Caco-2 (cell line): Measurements from ENCODE around the gene KAT7. TPM values are rescaled to one million over a fixed set of nuclear protein-coding genes. Genes with fewer than 3 reads are reported as not detected.

Experiments used
- BruUV-seq: library from RNA; stranded (reverse); fragments of 400-500 nt; replicated peaks from 2 replicates; lab custom pipeline; 2021; lab: Mats Ljungman, UMichigan
- CTCF ChIA-PET: fragments of 300-600 bp; sonication (Branson Sonifier 250); formaldehyde crosslinking; loops from one replicate; lab custom pipeline; 2022; ENCODE audit warnings: antibody characterized with exemption; lab: Charles Lee
- POLR2A ChIA-PET: fragments of 300-600 bp; sonication (Branson Sonifier 250); formaldehyde crosslinking; loops from one replicate; lab custom pipeline; 2022; ENCODE audit warnings: antibody characterized with exemption; lab: Charles Lee
- DNase-seq, 2 experiments: peaks; one replicate each; pipeline versions ENCODE4 v3.0.0 to v3.0.0-alpha.2; 2020 to 2022
- H3K27me3 ChIP-seq: replicated peaks from 2 replicates; pipeline ENCODE4 v1.6.0; 2011; ENCODE audit warnings: low read length; ENCODE audit not compliant: control insufficient read depth, insufficient read depth
- H3K36me3 ChIP-seq: 2 replicates; pipeline ENCODE4 v1.5.1; 2011; ENCODE audit warnings: low read length; ENCODE audit not compliant: control insufficient read depth, insufficient read depth
- H3K4me1 ChIP-seq: fragments of 250-450 bp; sonication (Bioruptor Pico); 2 replicates; pipeline ENCODE4 v1.5.1; 2020; ENCODE audit warnings: mild to moderate bottlenecking
- H3K4me3 ChIP-seq: 2 replicates; pipeline ENCODE4 v1.5.1; 2011; ENCODE audit warnings: low read depth, mild to moderate bottlenecking, control low read depth, low read length
- H3K9me3 ChIP-seq: fragments of 250-450 bp; sonication (Bioruptor Pico); 2 replicates; pipeline ENCODE4 v1.5.1; 2020; ENCODE audit warnings: mild to moderate bottlenecking, moderate library complexity
- H3K27ac Mint-ChIP-seq: one replicate; pipeline ENCODE4 v1.8.0; 2022; ENCODE audit warnings: mixed read lengths; ENCODE audit not compliant: unreplicated experiment
- H3K27me3 Mint-ChIP-seq: one replicate; pipeline ENCODE4 v1.8.0; 2022; ENCODE audit warnings: mixed read lengths; ENCODE audit not compliant: insufficient read depth, unreplicated experiment
- H3K36me3 Mint-ChIP-seq: one replicate; pipeline ENCODE4 v1.8.0; 2022; ENCODE audit warnings: mild to moderate bottlenecking, mixed read lengths; ENCODE audit not compliant: insufficient read depth, unreplicated experiment
- H3K4me1 Mint-ChIP-seq: one replicate; pipeline ENCODE4 v1.8.0; 2022; ENCODE audit warnings: low read depth, mixed read lengths; ENCODE audit not compliant: unreplicated experiment
- H3K4me3 Mint-ChIP-seq: one replicate; pipeline ENCODE4 v1.8.0; 2022; ENCODE audit warnings: mild to moderate bottlenecking, moderate library complexity, mixed read lengths; ENCODE audit not compliant: unreplicated experiment
- H3K9me3 Mint-ChIP-seq: one replicate; pipeline ENCODE4 v1.8.0; 2022; ENCODE audit warnings: mixed read lengths; ENCODE audit not compliant: unreplicated experiment
- CTCF ChIP-seq, 2 experiments: fragments of 200-600 bp in 1 of 2; IDR thresholded peaks; 1 replicate in 1 of 2; 2 replicates in 1 of 2; pipeline versions ENCODE4 v1.5.1 to v1.8.0; 2011 to 2022; ENCODE audit warnings: antibody characterized with exemption in 1 of 2, control low read depth in 1 of 2, inconsistent platforms in 1 of 2, low read depth in 1 of 2, low read length in 1 of 2, mild to moderate bottlenecking in 1 of 2, moderate library complexity in 1 of 2; ENCODE audit not compliant: insufficient read depth in 1 of 2, severe bottlenecking in 1 of 2, unreplicated experiment in 1 of 2
- intact Hi-C: fragments of 100-400 bp; cut with micrococcal nuclease; formaldehyde crosslinking; loops from one replicate; pipeline ENCODE4 v1.10.0; 2022; ENCODE audit not compliant: unreplicated experiment
- total RNA-seq: library from RNA; stranded (reverse); gene quantifications from 2 replicates; pipeline ENCODE4 v1.2.3, GENCODE V29; 2022

The KAT7 gene
- total RNA-seq, 1 experiment from 2014 or later, result 137 TPM

GRCh38 chr17:49762151-49762941 is 26.1 kb upstream of the KAT7 start:
- POLR2A ChIA-PET, result interaction anchor here (0.5 to 1.9 kb wide), 2 partner anchors 10 to 12 kb away, joined by 4 to 10 read pairs; no protein-coding TSS in a partner anchor
- peak overlapping the region; percentile 98 for H3K4me3 Mint-ChIP-seq
- peaks cover 9% of the 10 kb centered on the region for H3K4me1 ChIP-seq
- no peak for TF ChIP-seq CTCF (IDR thresholded peaks at IDR 0.05; ENCODE audit: insufficient read depth in 1 of 2, low read depth in 1 of 2, low read length in 1 of 2, severe bottlenecking in 1 of 2, unreplicated experiment in 1 of 2)
- no peaks in the 10 kb centered on the region for H3K36me3 ChIP-seq
- peak overlapping the region; percentile 81 for H3K27ac Mint-ChIP-seq
- H3K9me3 Mint-ChIP-seq, result no peaks in the 10 kb centered on the region
- H3K4me3 ChIP-seq, result peak overlapping the region; percentile 76
- CTCF ChIA-PET, result interaction anchor here (0.5 to 2.5 kb wide), 6 partner anchors 8 to 352 kb away, joined by 3 to 36 read pairs (median 9); partner anchors contain the start of gene SLC35B1
- no peak for DNase-seq
- H3K36me3 Mint-ChIP-seq, result peaks cover 18% of the 10 kb centered on the region
- H3K27me3 Mint-ChIP-seq, result peaks cover 8% of the 10 kb centered on the region
- peaks cover 8% of the 10 kb centered on the region for H3K4me1 Mint-ChIP-seq
- BruUV-seq, result TSS peak; percentile 15
- H3K9me3 ChIP-seq, result no peaks in the 10 kb centered on the region
- H3K27me3 ChIP-seq, result 0 out of 2 replicates have a peak, but pooled peaks cover 1% of the 10 kb centered on the region
- intact Hi-C loops, result loop anchor here (5.0 kb wide), 1 partner anchor 195 kb away; no protein-coding TSS in a partner anchor

GRCh38 chr17:49763735-49764558 is 24.5 kb upstream of the KAT7 start, which contains the start of gene FAM117A:
FAM117A (minus strand) TSS chr17:49764131; CDS start chr17:49764087, 44 bp downstream.
- peak within 1 kb of the TSS; percentile 98 for H3K4me3 Mint-ChIP-seq
- Histone ChIP-seq H3K9me3 (no peaks in the 10 kb centered on the region), H3K27me3 (0 out of 2 replicates have a peak, but pooled peaks cover 1% of the 10 kb centered on the region), H3K4me1 (peaks cover 9% of the 10 kb centered on the region), H3K36me3 (no peaks in the 10 kb centered on the region), H3K4me3 (peak within 1 kb of the TSS; percentile 76)
- peak within 1 kb of the TSS; percentile 81 for H3K27ac Mint-ChIP-seq
- POLR2A ChIA-PET, result interaction anchor here (0.5 to 1.9 kb wide), 59 partner anchors 8 to 1121 kb away, joined by 3 to 88 read pairs (median 5); partner anchors contain the start of genes DLX3, KAT7, LRRC59 and PHB1
- TF ChIP-seq CTCF (IDR thresholded peaks at IDR 0.05; ENCODE audit: insufficient read depth in 1 of 2, low read depth in 1 of 2, low read length in 1 of 2, severe bottlenecking in 1 of 2, unreplicated experiment in 1 of 2), result no peak
- H3K27me3 Mint-ChIP-seq, result peaks cover 13% of the 10 kb centered on the region
- intact Hi-C loops, result loop anchor here (1.0 to 5.0 kb wide), 5 partner anchors 15 to 197 kb away; partner anchors contain the start of genes KAT7 and SPOP
- H3K36me3 Mint-ChIP-seq, result peaks cover 18% of the 10 kb centered on the region
- peaks cover 8% of the 10 kb centered on the region for H3K4me1 Mint-ChIP-seq
- CTCF ChIA-PET, result interaction anchor here (0.5 to 2.5 kb wide), 41 partner anchors 9 to 738 kb away, joined by 3 to 36 read pairs (median 5); partner anchors contain the start of genes KAT7, PHB1, SLC35B1 and SPOP
- BruUV-seq, result no TSS peak
- H3K9me3 Mint-ChIP-seq, result no peaks in the 10 kb centered on the region
- peak; percentile 100 for DNase-seq
